ENCODE measurements around the gene DDAH2.

The DDAH2 gene

DNA sequence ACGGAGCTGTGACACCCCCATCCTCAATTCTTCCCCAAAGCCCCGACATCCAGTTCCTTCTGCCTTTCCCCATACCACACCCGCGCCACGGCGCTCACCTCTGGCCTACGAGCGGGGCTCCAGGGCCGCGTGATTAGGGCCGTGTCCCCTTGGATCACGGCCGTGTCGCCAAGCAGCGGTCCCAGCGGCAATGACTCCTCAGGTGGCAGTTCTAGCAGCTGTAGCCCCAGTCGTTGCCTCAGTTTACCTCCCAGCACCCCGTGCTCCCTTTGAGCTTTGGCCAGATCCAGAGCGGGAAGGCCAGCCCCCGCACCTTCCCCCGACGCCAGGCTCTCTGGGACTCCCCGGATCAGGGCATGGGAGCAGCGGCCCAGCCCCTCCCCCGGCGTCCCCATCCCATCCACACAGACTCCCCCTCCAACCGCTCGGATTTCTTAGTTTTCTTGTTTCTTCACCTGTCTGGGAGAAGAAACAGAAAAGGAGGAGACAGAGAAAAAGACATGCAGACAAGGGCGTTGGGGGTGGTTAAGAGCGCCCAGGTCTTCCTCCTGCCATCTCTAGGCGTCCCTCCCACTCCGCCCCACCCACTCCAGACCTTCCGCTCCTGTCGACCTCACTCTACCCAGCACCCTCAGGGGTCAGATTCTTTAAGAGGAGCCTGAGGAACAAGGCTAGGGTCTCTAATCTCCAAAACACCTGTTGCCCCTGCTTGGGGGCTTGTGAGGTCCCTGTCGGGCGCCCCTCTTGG is at the start of gene DDAH2:
Gene DDAH2, minus strand, starts transcription at position 533 of the 748 bp plus-strand sequence. Its CDS starts 138 bp downstream, at position 395.
- DNase-seq, result no peak

DNA sequence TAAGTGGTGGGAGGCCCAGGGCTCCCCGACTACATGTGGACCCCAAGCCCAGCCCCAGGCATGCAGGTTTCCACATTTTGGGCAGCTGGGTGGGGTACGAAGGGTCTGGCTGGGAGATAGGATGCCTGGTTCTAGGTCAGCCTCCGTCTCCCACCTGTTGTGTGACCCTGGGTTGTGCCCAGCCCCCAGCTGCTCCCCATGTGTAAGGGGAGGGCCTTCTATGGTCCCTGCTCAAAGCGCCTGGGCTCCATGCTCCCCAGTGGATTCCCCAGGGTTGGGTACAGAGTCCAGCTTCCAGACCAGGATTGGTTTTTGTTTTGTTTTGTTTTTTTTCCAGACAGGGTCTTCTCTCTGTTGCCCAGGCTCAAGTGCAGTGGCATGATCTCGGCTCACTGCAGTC is 49.1 kb upstream of the DDAH2 start:
- DNase-seq, result no peak

GRCh38 chr6:31777667-31778050 is 48.6 kb upstream of the DDAH2 start:
- no peak for DNase-seq

- DNase-seq, result peak; percentile 54
Measured at GRCh38 chr6:31776989-31777666, 48.0 kb upstream of the DDAH2 start, which contains the start of gene VWA7. Gene VWA7 (minus strand): TSS chr6:31777328. CDS start chr6:31776779, 549 bp downstream.

- no peak for DNase-seq
Measured at GRCh38 chr6:31776485-31776988, 47.4 kb upstream of the DDAH2 start.

- no peak for DNase-seq
Measured at GRCh38 chr6:31775633-31776484, 46.8 kb upstream of the DDAH2 start.

GRCh38 chr6:31775184-31775583 is 46.1 kb upstream of the DDAH2 start:
- no peak for DNase-seq

GRCh38 chr6:31771992-31772358 is 42.9 kb upstream of the DDAH2 start:
- DNase-seq, result no peak

GRCh38 chr6:31770860-31771259 is 41.8 kb upstream of the DDAH2 start:
- DNase-seq, result no peak

- peak; percentile 32 for DNase-seq
Measured at GRCh38 chr6:31769684-31770371, 40.7 kb upstream of the DDAH2 start.

GRCh38 chr6:31768363-31769257 is 39.5 kb upstream of the DDAH2 start:
- DNase-seq, result no peak

GRCh38 chr6:31767096-31767645 is 38.1 kb upstream of the DDAH2 start:
- no peak for DNase-seq

- no peak for DNase-seq
Measured at GRCh38 chr6:31765910-31766794, 37.1 kb upstream of the DDAH2 start.

GRCh38 chr6:31765559-31765909 is 36.4 kb upstream of the DDAH2 start:
- DNase-seq, result no peak

- no peak for DNase-seq
Measured at GRCh38 chr6:31764198-31764597, 35.1 kb upstream of the DDAH2 start.

- DNase-seq, result peak; percentile 69
Measured at GRCh38 chr6:31763619-31763940, 34.5 kb upstream of the DDAH2 start.

- no peak for DNase-seq
Measured at GRCh38 chr6:31762878-31763618, 33.9 kb upstream of the DDAH2 start.

DNA sequence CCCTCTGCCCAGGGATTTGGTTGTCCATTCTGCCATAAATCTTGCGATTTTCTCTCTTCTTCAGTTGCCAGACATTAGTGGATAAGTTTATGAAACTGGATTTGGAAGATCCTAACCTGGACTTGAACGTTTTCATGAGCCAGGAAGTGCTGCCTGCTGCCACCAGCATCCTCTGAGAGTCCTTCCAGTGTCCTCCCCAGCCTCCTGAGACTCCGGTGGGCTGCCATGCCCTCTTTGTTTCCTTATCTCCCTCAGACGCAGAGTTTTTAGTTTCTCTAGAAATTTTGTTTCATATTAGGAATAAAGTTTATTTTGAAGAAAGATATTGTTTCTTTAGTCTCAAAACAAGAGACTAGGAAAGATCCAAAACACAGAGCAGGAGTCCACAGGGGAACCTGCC is 33.3 kb upstream of the DDAH2 start, which contains the start of gene SAPCD1:
Gene SAPCD1, plus strand, starts transcription at position 301 of the 400 bp plus-strand sequence. CDS start 399 bp downstream, outside the sequence.
- no peak for DNase-seq

DNA sequence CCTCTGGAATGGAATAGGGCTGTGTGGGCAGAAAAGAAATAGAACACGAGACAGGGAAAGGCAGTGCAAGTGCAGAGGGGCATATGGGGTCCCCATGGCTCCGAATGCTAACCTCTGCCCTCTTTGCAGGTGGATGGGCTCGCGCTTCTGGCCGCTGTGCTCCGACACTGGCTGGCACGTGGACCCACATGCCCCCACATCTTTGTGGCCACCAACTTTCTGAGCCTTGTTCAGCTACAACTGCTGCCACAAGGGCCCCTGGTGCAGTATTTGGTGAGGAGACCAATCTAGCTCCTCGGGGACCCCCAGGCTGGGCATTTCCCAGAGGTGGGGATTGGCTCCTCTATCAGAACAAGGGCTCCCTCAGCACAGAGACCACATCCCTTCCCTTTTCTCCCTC is 32.2 kb upstream of the DDAH2 start:
- DNase-seq, result no peak

DNA sequence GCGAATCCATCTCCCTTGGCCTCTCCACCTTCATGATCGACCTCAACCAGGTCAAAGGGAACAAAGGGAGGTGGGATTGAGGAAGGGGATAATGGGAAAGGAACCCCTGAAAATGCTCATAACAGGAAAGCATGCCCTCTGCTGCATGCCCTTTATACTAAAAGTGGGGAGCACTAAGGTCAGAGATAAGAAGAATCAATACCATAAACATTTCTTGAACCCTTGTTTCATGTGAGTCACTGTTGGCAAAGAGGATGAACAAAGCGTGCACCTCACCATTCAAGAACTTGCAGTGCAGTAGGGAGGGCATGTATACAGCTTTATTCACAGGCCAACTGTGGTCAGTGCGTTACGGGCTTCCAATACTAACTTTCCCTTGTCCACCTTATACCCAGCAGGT is 31.7 kb upstream of the DDAH2 start:
- DNase-seq, result no peak
